K562 (cell line): ENCODE measurements around the gene SLC17A1. TPM values are rescaled to one million over a fixed set of nuclear protein-coding genes. Genes with fewer than 3 reads are reported as not detected.

Experiments used
- BRF2 ChIP-seq: IDR thresholded peaks from 3 replicates; pipeline ENCODE4 v1.6.1; 2011; ENCODE audit warnings: borderline replicate concordance, mild to moderate bottlenecking; ENCODE audit not compliant: insufficient read length, insufficient read depth
- DNMT1 ChIP-seq: fragments of 450-650 bp; IDR thresholded peaks from 2 replicates; pipeline ENCODE4 v1.6.1; 2016; ENCODE audit warnings: antibody characterized with exemption, mild to moderate bottlenecking
- E2F8 ChIP-seq: fragments of 450-650 bp; IDR thresholded peaks from 2 replicates; pipeline ENCODE4 v1.7.1; 2018; ENCODE audit warnings: mild to moderate bottlenecking, low read depth; ENCODE audit not compliant: partially characterized antibody
- HMGN3 ChIP-seq: IDR thresholded peaks from 2 replicates; pipeline ENCODE4 v1.6.1; 2011; ENCODE audit warnings: borderline replicate concordance, low read depth, mild to moderate bottlenecking, mixed read lengths, low read length; ENCODE audit not compliant: insufficient read length; ENCODE audit errors: extremely low read depth
- MAFK ChIP-seq: IDR thresholded peaks from 2 replicates; pipeline ENCODE4 v1.6.1; 2011; ENCODE audit warnings: low read length, improper control_type of control experiment
- PCBP1 ChIP-seq: fragments of 200-400 bp; formaldehyde crosslinking; IDR thresholded peaks from 2 replicates; pipeline ENCODE4 v1.6.1; 2018; ENCODE audit warnings: mild to moderate bottlenecking, low read depth, low read length; ENCODE audit not compliant: poor library complexity, severe bottlenecking
- SP2 ChIP-seq: IDR thresholded peaks from 2 replicates; pipeline ENCODE4 v1.6.1; 2011; ENCODE audit warnings: mild to moderate bottlenecking, low read depth, low read length, moderate library complexity; ENCODE audit not compliant: poor library complexity, severe bottlenecking; ENCODE audit errors: extremely low read depth
- TOE1 ChIP-seq, 2 experiments: fragments of 450-650 bp in 1 of 2; sonication (generic) in 1 of 2; formaldehyde crosslinking in 1 of 2; IDR thresholded peaks; 2 replicates each; pipeline versions ENCODE4 v1.7.1 to v1.8.0; 2016 to 2022; ENCODE audit warnings: borderline replicate concordance in 2 of 2, mild to moderate bottlenecking in 2 of 2, antibody characterized with exemption in 1 of 2, inconsistent platforms in 1 of 2, low read depth in 1 of 2, missing genetic modification reagents in 1 of 2, moderate library complexity in 1 of 2
- ZNF445 ChIP-seq: fragments of 250-450 bp; sonication (Bioruptor Pico); IDR thresholded peaks from 2 replicates; pipeline ENCODE4 v1.4.0; 2020; ENCODE audit warnings: low read depth, mild to moderate bottlenecking, moderate library complexity
- ZNF512 ChIP-seq: IDR thresholded peaks from 2 replicates; pipeline ENCODE4 v1.6.1; 2016; ENCODE audit warnings: missing genetic modification characterization, missing compliant biosample characterization
- polyA plus RNA-seq, 8 experiments: library from polyadenylated mRNA; depleted of rRNA in 4 of 8; stranded (reverse) in 5 of 8; unstranded in 3 of 8; fragments of >200 nt; fragmentation: Nextera tagmentation in 2 of 8; fragmentation: Illumina TruSeq in 1 of 8; extraction: Ambion mirVana in 2 of 8; extraction: Trizol in 1 of 8; gene quantifications; 2 replicates each; pipeline versions ENCODE4 v1.2.1 to v1.2.3, GENCODE V29; 2011 to 2014; ENCODE audit warnings: inconsistent platforms in 1 of 8, missing spikeins in 1 of 8
- total RNA-seq, 7 experiments: library from RNA; depleted of rRNA in 6 of 7; stranded (reverse); fragments of >200 nt in 6 of 7; fragmentation: Illumina TruSeq in 2 of 7; extraction: Trizol in 2 of 7; gene quantifications; 2 replicates each; pipeline versions ENCODE4 v1.2.1 to v1.2.3, GENCODE V29; 2011 to 2021; ENCODE audit warnings: low replicate concordance in 1 of 7

Gene SLC17A1
- total and polyA plus RNA-seq, 9 of the 15 experiments (the other 6 are each of a cell fraction or from before 2014, with no cell fraction given) = not detected

- TF ChIP-seq BRF2 (no peak), ZNF445 (CRISPR knock-in tag) (no peak), E2F8 (no peak), MAFK (no peak), TOE1 (IDR thresholded peaks at IDR 0.05; ENCODE audit: borderline replicate concordance) (no peak), TOE1 (CRISPR knock-in tag; IDR thresholded peaks at IDR 0.05; ENCODE audit: borderline replicate concordance, low read depth) (no peak), ZNF512 (no peak), DNMT1 (no peak), HMGN3 (no peak), PCBP1 (no peak), SP2 (no peak)
These were observed 20.1 kb upstream of the SLC17A1 start (continued) for GRCh38 chr6:25851961-25852360.
